Fibroblast of skin of back (primary cell): ENCODE measurements around the gene CRABP1.
"Not testable (repeated sequence)": the region's sequence is repeated elsewhere in the genome, so short reads cannot be mapped to it uniquely, and the experiment has no call there.

Experiments used
- DNase-seq: peaks from one replicate; pipeline ENCODE4 v3.0.0-alpha.2; 2013

CRABP1 gene

DNA sequence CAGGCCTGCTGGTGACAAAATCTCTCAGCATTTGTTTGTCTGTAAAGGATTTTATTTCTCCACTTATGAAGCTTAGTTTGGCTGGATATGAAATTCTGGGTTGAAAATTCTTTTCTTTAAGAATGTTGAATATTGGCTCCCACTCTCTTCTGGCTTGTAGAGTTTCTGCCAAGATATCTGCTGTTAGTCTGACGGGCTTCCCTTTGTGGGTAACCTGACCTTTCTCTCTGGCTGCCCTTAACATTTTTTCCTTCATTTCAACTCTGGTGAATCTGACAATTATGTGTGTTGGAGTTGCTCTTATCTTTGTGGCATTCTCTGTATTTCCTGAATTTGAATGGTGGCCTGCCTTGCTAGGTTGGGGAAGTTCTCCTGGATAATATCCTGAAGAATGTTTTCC is 40.0 kb downstream of the CRABP1 start:
- DNase-seq: not testable (repeated sequence)

DNA sequence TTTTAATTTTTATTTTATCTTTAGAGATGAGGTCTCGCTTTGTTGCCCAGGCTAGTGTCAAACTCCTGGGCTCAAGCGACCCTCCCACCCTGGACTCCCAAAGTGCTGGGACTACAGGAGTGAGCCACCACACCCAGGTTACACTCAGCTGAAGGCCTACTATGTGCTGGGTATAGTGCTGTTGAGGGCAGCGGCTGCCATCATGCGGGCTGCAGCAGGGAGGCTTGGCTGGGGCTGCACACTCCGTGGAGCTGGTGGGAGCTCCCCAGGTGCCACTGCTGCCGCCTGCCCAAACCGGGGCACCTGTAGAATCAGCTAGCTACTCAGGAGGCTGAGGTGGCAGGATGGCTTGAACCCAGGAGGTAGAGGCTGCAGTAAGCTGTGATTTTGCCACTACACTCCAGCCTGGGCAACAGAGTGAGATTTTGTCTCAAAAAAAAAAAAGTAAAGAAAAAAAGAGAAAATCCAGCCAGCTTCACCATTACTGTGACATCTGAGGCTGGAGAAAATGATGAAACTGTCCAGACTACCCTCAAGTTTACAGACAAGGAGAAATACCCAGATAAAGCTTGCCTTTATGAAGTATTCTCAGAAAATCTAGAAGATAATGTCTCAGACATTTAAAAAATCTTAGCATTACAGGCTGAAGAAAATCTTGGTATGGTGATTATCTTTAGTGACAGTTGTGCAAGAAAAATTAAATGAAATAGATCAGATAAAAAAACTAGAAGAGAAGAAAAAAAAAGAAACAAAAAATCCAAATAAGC is 42.1 kb downstream of the CRABP1 start:
- no peak for DNase-seq

GRCh38 chr15:78384651-78385050 is 44.5 kb downstream of the CRABP1 start:
- DNase-seq: no peak

- DNase-seq: no peak
Observed at GRCh38 chr15:78387246-78388037, 47.3 kb downstream of the CRABP1 start.

GRCh38 chr15:78388865-78389264 is 48.7 kb downstream of the CRABP1 start:
- no peak for DNase-seq

GRCh38 chr15:78389322-78389721 is 49.2 kb downstream of the CRABP1 start:
- no peak for DNase-seq

DNA sequence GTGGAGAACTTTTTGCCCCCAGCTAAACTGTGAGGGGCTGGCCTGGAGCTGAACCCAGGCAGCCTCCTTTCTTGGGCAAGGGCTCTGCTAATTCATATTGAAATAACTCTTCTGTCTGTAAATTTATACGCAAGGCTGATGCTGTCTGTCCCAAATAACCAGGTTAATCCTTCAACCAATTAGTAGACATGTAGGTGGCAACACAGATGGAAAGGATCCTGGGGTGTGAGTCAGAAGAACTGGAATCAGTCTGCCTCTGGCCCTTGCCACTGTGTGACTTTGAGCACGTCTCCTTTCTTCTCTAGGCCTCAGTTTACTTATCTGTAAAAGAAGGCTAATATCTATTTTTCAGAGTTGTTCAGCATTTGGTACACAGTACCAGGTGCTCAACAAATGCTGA is 49.6 kb downstream of the CRABP1 start:
- no peak for DNase-seq

DNA sequence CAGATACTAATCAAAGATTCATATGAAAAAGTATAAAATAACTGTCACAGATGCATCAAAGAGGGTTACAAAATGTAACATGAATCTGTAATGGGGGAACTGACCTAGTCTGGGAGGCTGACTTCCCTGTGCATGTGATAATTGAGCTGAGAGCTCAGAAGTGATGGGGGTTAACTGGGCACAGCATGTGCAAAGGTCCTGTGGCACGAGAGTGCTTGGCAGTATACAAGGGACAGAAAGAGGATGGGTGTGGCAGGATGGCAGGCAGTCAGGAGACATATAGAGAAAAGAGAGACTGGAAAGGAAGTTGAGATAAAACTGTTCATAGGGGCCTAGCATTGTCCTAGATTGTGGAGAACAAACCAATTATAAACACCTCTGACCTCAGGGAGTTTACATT is 50.1 kb downstream of the CRABP1 start:
- DNase-seq: no peak

DNA sequence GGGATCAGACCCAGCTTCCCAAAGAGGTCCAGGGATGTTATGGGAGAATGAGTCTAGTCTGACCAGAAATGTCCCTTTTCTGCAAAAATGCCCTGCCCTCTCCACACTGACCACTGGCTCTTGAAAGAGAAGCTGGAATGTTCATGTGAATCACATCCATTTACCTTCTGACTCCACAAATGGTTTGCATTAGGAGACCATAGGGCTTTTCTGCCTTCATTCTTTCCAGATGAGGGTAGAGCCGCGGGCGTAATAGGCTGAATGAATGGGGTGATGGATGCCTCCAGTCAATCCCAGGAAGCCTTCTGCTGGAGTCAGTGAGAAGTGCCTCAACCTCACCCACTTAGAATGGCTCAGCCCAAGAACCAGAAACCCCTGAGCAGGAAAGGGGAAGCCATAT is 50.7 kb downstream of the CRABP1 start:
- DNase-seq: peak; percentile 41

- DNase-seq: no peak
Observed at GRCh38 chr15:78391781-78392180, 51.6 kb downstream of the CRABP1 start.

DNA sequence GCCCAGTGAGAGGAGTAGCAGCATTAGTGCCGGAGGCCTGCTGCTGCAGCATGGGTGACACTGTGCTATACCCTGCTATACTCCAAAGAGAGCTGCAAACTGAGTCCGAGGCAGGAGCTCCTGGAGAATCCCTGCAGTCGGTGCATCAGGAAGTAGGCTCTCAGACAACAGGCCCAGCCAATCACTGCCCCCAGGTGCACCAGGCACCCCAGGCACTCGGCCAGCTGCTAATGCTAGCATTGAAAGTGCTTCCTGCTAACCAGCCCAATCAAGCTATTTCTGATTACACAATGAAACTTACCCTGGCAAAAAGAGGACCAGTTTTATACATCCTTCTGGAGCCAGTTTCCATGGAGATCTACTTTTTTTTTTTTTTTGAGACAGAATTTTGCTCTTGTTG is 52.3 kb downstream of the CRABP1 start:
- DNase-seq: no peak

- DNase-seq: no peak
Observed at GRCh38 chr15:78393137-78393536, 53.0 kb downstream of the CRABP1 start.

DNA sequence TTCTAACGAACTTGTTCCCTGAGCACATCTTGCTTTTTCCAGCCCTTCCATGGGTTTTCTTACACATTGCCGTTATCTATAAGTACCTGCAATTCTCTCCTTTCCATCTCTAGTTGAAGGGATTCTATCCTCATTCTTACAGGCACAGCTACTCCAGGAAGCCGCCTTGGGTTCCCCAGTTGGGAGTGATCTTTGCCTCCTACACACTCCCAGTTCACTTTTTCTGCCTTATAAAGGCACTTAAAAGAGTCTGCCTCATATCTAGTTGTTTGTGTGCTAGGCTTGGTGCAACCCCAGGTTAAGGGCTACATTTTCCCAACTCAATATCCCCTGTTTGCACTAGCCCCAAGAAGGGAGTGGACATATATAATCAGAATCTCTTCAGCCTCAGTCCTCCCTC is 53.9 kb downstream of the CRABP1 start:
- no peak for DNase-seq

- DNase-seq: no peak
Observed at GRCh38 chr15:78394981-78395616, 54.9 kb downstream of the CRABP1 start.

GRCh38 chr15:78396186-78396814 is 56.1 kb downstream of the CRABP1 start:
- DNase-seq: no peak

GRCh38 chr15:78396976-78397375 is 56.8 kb downstream of the CRABP1 start:
- no peak for DNase-seq

- no peak for DNase-seq
Observed at GRCh38 chr15:78397382-78397781, 57.2 kb downstream of the CRABP1 start.
